Mucosa of rectum (tissue), 2 donors: ENCODE measurements around the gene RNF126.

Experiments used
- H3K27ac ChIP-seq, 2 donors: one replicate each; pipeline ENCODE4 v1.7.0; 2013; ENCODE audit warnings: inconsistent platforms in 2 of 2, low read depth in 2 of 2, low read length in 2 of 2
- H3K27me3 ChIP-seq, 2 donors: one replicate each; pipeline ENCODE4 v1.7.0; 2013; ENCODE audit warnings: low read length in 2 of 2; ENCODE audit not compliant: control insufficient read depth in 2 of 2, insufficient read depth in 2 of 2
- H3K36me3 ChIP-seq, 2 donors: one replicate each; pipeline ENCODE4 v1.7.0; 2013; ENCODE audit warnings: low read length in 2 of 2; ENCODE audit not compliant: control insufficient read depth in 2 of 2, insufficient read depth in 2 of 2
- H3K4me1 ChIP-seq, 2 donors: one replicate each; pipeline ENCODE4 v1.7.0; 2013; ENCODE audit warnings: low read length in 2 of 2, mild to moderate bottlenecking in 1 of 2; ENCODE audit not compliant: control insufficient read depth in 2 of 2, insufficient read depth in 2 of 2
- H3K4me3 ChIP-seq, 2 donors: one replicate each; pipeline ENCODE4 v1.7.0; 2013; ENCODE audit warnings: low read length in 2 of 2
- H3K9ac ChIP-seq, 2 donors: one replicate each; pipeline ENCODE4 v1.7.0; 2013; ENCODE audit warnings: low read length in 2 of 2, low read depth in 1 of 2, mild to moderate bottlenecking in 1 of 2
- H3K9me3 ChIP-seq, 2 donors: one replicate each; pipeline ENCODE4 v1.7.0; 2013; ENCODE audit warnings: low read length in 2 of 2; ENCODE audit not compliant: control insufficient read depth in 2 of 2
- donor health status: healthy.
- donor health status: Normal muscosa, but diverticular disease.

The RNF126 gene

DNA sequence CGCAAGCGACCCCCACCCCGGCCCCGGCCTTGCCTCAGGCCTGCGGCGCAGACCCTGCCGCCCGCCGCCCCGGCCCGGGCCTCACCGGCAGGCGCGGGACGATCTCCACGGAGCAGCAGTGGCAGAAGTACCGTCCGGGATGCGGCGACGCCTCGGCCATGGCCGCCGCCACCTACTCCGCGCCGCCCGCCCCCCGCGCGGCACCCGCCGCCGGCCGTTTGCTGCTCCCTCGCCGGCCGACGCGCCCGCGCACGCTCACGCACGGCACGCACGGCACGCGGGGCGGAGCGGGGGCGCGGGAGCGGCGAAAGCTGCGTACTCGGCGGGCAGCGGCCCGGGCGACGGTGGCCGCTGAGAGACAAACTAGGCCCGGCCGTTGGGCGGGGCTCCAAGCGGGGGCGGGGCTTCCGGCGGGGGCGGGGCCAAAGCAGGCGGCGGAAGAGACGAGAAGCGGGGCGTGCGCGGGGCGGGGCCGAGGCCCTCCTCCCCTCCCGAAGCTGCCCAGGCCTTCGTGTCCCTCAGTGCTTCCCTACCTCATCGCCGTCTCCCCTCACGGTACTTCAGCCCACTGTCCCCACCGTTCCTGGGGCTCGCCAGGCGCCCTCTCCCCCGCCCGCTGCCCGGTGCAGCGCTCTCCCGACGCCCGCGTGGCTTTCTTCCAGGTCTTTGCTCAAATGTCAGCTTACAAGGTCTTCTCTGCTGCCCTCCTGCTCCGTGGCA is at the start of gene RNF126:
TSS of gene RNF126 (minus strand) at position 253 of the 720 bp plus-strand sequence. CDS start at position 160, 93 bp downstream.
- Histone ChIP-seq H3K27me3 (no peaks in the 10 kb centered on the region), H3K9ac (peak within 1 kb of the TSS; percentile 95 to 96), H3K4me3 (peak within 1 kb of the TSS; percentile 79 to 82), H3K27ac (peak within 1 kb of the TSS; percentile 95 to 96), H3K36me3 (no peaks in the 10 kb centered on the region), H3K9me3 (no peaks in the 10 kb centered on the region), H3K4me1 (peaks cover 46 to 50% of the 10 kb centered on the region in 2 donors)

DNA sequence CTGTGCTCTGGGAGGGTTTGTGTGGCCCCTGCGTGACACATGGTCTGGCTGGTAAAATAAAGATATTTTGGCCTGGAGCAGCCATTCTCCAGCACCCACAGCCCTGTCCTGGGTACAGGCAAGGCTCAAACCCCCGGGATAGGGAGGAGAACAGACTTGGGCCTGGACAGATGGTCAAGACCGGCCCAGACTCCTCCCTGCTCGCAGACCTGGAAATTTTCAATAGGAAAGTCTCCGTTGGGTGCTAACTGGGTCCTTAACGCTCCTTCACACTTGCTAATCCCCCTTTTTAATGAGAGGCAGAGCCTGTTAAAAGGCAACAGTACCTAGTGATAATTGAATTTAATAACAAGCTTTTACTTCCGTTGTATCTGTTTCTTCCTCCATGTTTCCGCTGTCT is 48.2 kb upstream of the RNF126 start:
- no peak overlapping the region for H3K27ac ChIP-seq
- no peaks in the 10 kb centered on the region for H3K9me3 ChIP-seq
- no peaks in the 10 kb centered on the region for H3K4me1 ChIP-seq
- H3K4me3 ChIP-seq = no peak overlapping the region
- no peaks in the 10 kb centered on the region for H3K36me3 ChIP-seq
- H3K9ac ChIP-seq = no peak overlapping the region
- peaks cover 5 to 12% of the 10 kb centered on the region in 2 donors for H3K27me3 ChIP-seq

DNA sequence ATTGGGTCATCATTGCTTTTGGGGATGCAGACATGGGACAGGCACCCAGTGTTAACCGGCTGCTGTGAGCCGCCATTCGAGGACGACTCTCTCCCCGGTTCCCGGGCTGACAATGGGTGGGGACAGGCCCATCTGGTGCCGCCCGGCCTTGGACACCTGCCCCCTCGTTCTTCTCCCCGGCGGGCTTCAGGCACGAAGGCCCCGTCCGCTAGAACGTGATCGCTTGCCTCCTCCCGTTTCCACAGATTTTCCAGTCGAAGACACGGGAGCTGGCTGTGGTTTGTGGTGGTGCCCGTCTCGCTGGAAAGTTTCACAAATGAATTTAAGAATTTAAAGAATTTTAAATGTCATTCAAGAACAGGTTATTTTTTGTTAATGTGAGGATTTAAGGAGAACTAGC is 47.8 kb upstream of the RNF126 start:
- Histone ChIP-seq H3K4me3 (no peak overlapping the region), H3K27me3 (peaks cover 5 to 12% of the 10 kb centered on the region in 2 donors), H3K4me1 (no peaks in the 10 kb centered on the region), H3K27ac (no peak overlapping the region), H3K36me3 (no peaks in the 10 kb centered on the region), H3K9ac (no peak overlapping the region), H3K9me3 (no peaks in the 10 kb centered on the region)

DNA sequence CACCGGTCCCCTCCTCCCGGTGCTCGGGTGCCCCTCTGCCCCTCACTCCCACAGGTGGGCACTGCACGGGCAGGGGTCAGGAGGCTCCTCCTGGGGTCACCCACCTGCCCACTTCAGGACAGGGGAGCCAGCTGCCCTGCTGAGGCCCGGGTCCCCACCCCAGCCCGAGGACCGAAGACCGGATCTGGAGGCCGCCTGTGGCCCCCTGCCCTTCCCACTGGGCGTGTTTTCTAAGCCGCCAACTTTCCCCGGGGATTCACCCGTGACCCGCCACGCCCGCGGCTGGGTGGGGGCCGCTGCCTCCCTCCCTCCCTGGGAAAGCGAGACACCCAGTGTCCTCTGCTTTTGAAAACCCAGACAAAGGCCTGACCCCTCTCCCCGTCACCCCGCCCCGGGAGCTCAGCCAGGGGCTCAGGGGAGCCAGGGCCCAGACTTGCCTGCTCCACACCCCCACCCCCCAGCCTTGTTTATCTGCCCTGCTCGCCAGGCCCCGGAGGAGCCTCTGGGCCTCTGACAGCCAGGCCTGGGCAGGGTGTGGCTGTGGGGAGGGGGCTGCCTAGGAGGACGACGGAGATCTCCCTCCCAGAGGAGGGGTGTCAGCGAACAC is 47.1 kb upstream of the RNF126 start:
- Histone ChIP-seq H3K27me3 (peaks cover 5 to 15% of the 10 kb centered on the region in 2 donors), H3K27ac (peak overlapping the region; percentile 29 to 38), H3K9me3 (no peaks in the 10 kb centered on the region), H3K9ac (peak overlapping the region in 1 of 2 donors; percentile 17), H3K4me3 (no peak overlapping the region), H3K4me1 (no peaks in the 10 kb centered on the region), H3K36me3 (no peaks in the 10 kb centered on the region)

DNA sequence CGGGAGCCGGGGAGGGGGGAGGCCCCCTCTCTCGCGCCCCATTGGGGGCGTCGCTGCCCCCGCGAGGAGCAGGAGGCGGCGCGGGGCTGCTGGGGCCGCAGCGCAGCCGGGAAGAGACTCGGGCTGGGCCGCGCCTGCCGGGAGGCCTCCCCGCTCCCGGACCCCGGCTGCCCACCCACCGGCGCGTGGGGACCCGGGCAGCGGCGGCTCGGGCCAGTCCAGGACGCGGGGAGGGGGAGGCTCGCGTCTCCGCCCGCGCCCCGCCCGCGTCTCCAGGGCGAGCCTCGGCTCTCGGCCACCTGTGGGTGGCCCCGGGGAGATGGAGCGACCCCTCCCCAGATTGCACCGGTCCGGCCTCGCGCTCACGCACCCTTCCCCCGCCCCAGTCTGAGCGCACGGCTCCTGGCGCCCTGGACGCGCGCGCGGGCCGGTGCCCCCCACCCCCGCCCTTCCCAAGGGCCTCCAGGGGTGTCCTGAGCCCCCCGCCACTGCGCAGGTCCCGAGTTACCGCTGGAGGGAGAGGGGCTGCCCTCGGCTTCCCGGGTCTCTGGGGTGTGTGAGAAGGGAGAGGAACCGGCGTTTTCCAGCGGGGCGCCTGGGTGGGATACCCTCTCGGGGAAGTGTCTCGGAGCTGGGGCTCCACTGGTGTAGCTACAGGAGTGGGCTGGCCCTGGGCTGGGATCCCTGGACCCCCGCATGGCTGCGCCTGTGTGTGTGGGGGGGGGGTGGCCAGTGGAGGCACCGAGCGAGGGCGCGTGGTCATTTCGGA is 46.4 kb upstream of the RNF126 start:
- peak overlapping the region in 1 of 2 donors; percentile 38 for H3K27ac ChIP-seq
- H3K27me3 ChIP-seq = peaks cover 5 to 15% of the 10 kb centered on the region in 2 donors
- no peak overlapping the region for H3K4me3 ChIP-seq
- no peaks in the 10 kb centered on the region for H3K4me1 ChIP-seq
- H3K9ac ChIP-seq = peak overlapping the region in 1 of 2 donors; percentile 17
- no peaks in the 10 kb centered on the region for H3K9me3 ChIP-seq
- H3K36me3 ChIP-seq = no peaks in the 10 kb centered on the region

DNA sequence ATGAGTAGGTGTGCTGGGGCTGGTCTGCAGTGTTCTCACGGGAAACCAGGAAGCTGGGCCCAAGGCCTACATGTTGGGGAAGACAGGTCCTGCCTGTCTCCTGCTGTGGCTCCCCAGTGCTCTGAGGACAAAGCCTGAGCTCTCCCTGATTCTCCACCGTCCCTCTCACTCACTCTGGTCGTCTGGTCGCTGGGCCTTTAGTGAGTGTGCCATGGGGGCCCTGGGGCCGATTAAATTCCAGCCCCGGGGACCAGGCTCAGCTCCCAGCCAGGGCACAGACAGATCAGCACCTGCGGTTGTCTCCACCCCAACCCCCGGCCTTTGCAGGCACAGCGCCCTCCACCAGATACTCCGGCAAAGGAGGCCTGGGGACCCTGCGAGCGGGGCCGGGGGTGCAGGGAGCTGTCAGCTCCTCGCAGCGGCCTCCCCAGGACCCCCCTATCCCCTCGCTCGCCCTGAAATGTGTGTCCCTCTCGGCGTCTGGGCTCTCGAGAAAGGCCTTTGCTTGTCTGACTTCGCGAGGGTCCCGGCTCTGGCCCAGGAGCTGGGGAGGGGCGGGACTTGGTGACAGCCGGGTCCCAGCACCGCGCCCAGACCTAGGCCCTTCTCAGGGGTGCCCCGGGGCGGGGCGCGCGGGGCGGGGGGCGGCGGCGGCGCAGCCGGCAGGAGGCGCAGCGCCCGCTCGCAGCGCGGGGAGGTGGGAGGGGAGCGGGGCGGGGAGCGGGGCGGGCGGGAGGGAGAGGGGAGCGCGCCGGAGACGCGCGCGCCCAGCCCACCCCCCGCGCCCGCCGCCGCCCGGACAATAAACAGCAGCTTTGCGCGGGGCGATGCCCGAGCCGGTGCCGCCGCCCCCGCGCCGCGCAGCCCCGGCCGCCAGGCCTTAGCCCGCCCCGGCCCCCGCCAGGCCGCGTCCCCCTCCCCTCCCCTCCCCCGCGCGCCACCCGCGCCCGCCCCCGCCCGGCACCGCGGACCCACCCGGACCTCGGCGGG is 45.4 kb upstream of the RNF126 start, which contains the start of gene PALM:
TSS of gene PALM (plus strand) at position 782 of the 990 bp plus-strand sequence. CDS start 212 bp downstream, outside the sequence.
- H3K4me1 ChIP-seq = no peaks in the 10 kb centered on the region
- H3K27ac ChIP-seq = peak within 1 kb of the TSS in 1 of 2 donors; percentile 38
- H3K36me3 ChIP-seq = no peaks in the 10 kb centered on the region
- no peak within 1 kb of the TSS for H3K4me3 ChIP-seq
- H3K9me3 ChIP-seq = no peaks in the 10 kb centered on the region
- H3K9ac ChIP-seq = peak within 1 kb of the TSS in 1 of 2 donors; percentile 17
- peaks cover 5 to 15% of the 10 kb centered on the region in 2 donors for H3K27me3 ChIP-seq

DNA sequence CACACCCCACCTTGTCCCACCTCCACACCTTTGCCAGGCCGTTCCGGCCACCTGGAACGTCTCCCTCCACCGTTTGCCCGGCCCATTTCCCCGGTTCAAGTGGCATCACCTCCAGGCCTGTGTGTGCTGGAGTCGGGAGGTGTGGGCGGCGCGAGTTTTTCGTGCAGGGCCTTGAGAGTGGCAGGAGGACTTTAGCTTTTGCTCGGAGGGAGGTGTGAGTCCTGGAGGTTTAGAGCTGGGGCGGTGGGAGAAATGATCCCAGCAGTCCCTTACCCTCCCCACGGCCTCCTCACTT is 41.4 kb upstream of the RNF126 start:
- Histone ChIP-seq H3K9ac (no peak overlapping the region), H3K36me3 (no peaks in the 10 kb centered on the region), H3K9me3 (no peaks in the 10 kb centered on the region), H3K27ac (no peak overlapping the region), H3K4me1 (no peaks in the 10 kb centered on the region), H3K4me3 (no peak overlapping the region), H3K27me3 (peaks cover 8 to 11% of the 10 kb centered on the region in 2 donors)

DNA sequence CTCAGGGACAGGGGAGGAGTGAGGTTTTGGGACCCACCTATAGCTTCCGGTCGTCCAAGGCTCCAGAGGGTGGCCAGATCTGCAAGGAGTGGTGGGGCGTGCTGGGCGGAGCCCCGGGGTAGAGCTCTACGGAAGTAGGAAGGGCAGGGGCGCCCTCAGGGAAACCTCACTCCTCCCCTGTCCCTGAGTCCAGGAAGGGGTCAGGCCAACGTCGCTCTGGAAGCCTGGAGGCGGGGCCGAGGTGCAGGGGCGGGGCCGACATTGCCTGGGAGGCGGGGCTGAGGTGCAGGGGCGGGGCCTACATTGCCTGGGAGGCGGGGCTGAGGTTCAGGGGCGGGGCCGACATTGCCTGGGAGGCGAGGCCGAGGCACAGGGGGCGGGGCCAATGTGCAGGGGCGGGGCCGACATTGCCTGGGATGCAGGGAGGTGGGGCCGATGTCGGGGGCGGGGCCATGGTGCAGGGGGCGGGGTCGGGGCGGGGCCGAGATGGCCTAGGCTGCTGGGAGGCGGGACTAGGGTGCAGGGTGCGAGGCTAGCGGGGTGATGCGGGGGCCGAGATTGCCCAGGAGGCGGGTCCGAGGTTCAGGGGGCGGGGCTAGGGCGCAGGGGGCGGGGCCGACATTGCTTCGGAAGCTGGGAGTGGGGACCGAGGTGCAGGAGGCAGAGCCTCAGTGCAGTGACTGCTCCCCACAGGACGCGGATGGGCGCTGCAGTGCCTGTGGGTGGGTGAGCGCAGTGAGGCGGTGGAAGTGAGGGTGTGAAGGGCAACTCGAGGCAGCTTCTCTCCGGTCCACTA is 40.8 kb upstream of the RNF126 start:
- no peaks in the 10 kb centered on the region for H3K9me3 ChIP-seq
- H3K27me3 ChIP-seq = peaks cover 8 to 11% of the 10 kb centered on the region in 2 donors
- no peaks in the 10 kb centered on the region for H3K36me3 ChIP-seq
- no peak overlapping the region for H3K9ac ChIP-seq
- H3K27ac ChIP-seq = no peak overlapping the region
- peak overlapping the region in 1 of 2 donors; percentile 38 for H3K4me3 ChIP-seq
- H3K4me1 ChIP-seq = no peaks in the 10 kb centered on the region

DNA sequence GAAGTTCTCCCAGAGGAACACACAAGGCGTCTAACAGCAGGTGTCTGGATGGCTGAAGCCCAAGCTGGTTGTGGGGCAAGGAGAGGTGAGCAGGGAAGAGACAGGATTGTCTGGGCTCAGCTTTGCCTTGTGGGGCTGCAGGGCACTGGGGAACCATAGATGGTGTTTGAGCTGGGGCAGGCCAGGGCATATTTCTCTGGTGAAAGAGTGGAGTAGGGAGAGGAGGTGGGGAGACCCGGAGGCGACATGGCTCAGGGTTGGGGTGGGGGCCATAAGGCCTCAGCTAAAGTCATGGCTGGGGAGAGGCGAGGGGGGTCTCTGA is 40.3 kb upstream of the RNF126 start:
- Histone ChIP-seq H3K4me3 (peak overlapping the region in 1 of 2 donors; percentile 38), H3K27ac (no peak overlapping the region), H3K36me3 (no peaks in the 10 kb centered on the region)

More for the DNA sequence above, 40.3 kb upstream of the RNF126 start:
- Histone ChIP-seq H3K9ac (no peak overlapping the region), H3K9me3 (no peaks in the 10 kb centered on the region), H3K27me3 (peaks cover 8 to 10% of the 10 kb centered on the region in 2 donors), H3K4me1 (no peaks in the 10 kb centered on the region)
